MM.1S (cell line): ENCODE measurements around the gene ABCC6.

Experiments
- EZH2 ChIP-seq: fragments of 300-600 bp; sonication (generic); optimal IDR thresholded peaks from 2 replicates; pipeline ENCODE3; 2017; ENCODE audit warnings: low read depth, mild to moderate bottlenecking, antibody characterized with exemption, low read length, mixed read lengths
- TF ChIP-seq, protein P1 (sequence below): fragments of 300-600 bp; sonication (generic); IDR thresholded peaks from 2 replicates; pipeline ENCODE4 v1.5.1; 2016; ENCODE audit warnings: antibody characterized with exemption, low read length, mixed read lengths

DNA sequence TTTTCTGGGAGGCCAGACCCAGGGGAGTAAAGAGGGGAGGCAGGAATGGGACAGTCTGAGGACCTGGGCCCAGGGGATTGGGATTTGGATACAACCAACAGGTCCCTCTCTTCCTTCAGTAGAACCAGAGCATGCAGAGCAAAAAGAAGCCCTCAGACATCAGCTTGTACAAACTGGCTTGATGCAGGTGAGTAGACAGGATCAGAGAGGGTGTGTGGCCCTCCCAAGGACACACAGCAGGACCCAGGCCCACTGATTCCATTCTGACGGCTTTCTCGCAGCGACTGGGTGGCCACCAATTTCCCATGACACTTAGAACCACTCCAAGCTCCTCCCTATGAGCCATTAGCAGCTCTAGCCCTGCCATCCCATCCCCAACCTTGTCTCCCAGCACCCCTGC, 63.6 kb downstream of the ABCC6 start:
- TF ChIP-seq, protein P1, sequence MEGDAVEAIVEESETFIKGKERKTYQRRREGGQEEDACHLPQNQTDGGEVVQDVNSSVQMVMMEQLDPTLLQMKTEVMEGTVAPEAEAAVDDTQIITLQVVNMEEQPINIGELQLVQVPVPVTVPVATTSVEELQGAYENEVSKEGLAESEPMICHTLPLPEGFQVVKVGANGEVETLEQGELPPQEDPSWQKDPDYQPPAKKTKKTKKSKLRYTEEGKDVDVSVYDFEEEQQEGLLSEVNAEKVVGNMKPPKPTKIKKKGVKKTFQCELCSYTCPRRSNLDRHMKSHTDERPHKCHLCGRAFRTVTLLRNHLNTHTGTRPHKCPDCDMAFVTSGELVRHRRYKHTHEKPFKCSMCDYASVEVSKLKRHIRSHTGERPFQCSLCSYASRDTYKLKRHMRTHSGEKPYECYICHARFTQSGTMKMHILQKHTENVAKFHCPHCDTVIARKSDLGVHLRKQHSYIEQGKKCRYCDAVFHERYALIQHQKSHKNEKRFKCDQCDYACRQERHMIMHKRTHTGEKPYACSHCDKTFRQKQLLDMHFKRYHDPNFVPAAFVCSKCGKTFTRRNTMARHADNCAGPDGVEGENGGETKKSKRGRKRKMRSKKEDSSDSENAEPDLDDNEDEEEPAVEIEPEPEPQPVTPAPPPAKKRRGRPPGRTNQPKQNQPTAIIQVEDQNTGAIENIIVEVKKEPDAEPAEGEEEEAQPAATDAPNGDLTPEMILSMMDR = no peak
- TF ChIP-seq EZH2 = no peak
